OCI-LY7 (cell line): Measurements from ENCODE around the gene PHF10. TPM values are rescaled to one million over a fixed set of nuclear protein-coding genes. Genes with fewer than 3 reads are reported as not detected.

ENCODE experiments used
- BruUV-seq: library from RNA; stranded (reverse); fragments of 400-500 nt; replicated peaks from 2 replicates; lab custom pipeline; 2021; lab: Mats Ljungman, UMichigan
- CTCF ChIA-PET: fragments of 300-600 bp; sonication (Branson Sonifier 250); formaldehyde crosslinking; loops from one replicate; lab custom pipeline; 2022; ENCODE audit warnings: antibody characterized with exemption; ENCODE audit not compliant: unreplicated experiment; lab: Charles Lee
- POLR2A ChIA-PET: fragments of 300-600 bp; sonication (Branson Sonifier 250); formaldehyde crosslinking; loops from one replicate; lab custom pipeline; 2022; ENCODE audit warnings: antibody characterized with exemption; lab: Charles Lee
- DNase-seq: peaks from one replicate; pipeline ENCODE4 v3.0.0-alpha.2; 2015; ENCODE audit warnings: low spot score
- H2AFZ ChIP-seq: fragments of 200-600 bp; sonication (generic), shearing (Covaris generic); 2 replicates; pipeline ENCODE4 v1.6.1; 2014; ENCODE audit warnings: mild to moderate bottlenecking, antibody characterized with exemption, low read length, moderate library complexity
- H3K27ac ChIP-seq: fragments of 200-600 bp; sonication (generic); 2 replicates; pipeline ENCODE4 v1.5.1; 2014; ENCODE audit warnings: mixed run types, low read depth, mild to moderate bottlenecking, moderate library complexity, low read length, inconsistent platforms; ENCODE audit not compliant: poor library complexity, severe bottlenecking
- H3K36me3 ChIP-seq: fragments of 200-600 bp; sonication (generic); 2 replicates; pipeline ENCODE4 v1.6.1; 2014; ENCODE audit warnings: mild to moderate bottlenecking, antibody characterized with exemption, low read length, moderate library complexity, mixed read lengths; ENCODE audit not compliant: insufficient read depth
- H3K4me1 ChIP-seq: fragments of 200-600 bp; sonication (generic); 2 replicates; pipeline ENCODE4 v1.5.1; 2014; ENCODE audit warnings: mild to moderate bottlenecking, low read length; ENCODE audit not compliant: insufficient read depth, poor library complexity, severe bottlenecking
- H3K4me2 ChIP-seq: fragments of 200-600 bp; sonication (generic); 2 replicates; pipeline ENCODE4 v1.6.1; 2014; ENCODE audit warnings: mild to moderate bottlenecking, low read length
- H3K4me3 ChIP-seq: fragments of 200-600 bp; sonication (generic); 2 replicates; pipeline ENCODE4 v1.5.1; 2014; ENCODE audit warnings: mild to moderate bottlenecking, low read depth, low read length; ENCODE audit not compliant: poor library complexity, severe bottlenecking
- H3K79me2 ChIP-seq: fragments of 200-600 bp; sonication (generic); 2 replicates; pipeline ENCODE4 v1.6.1; 2016; ENCODE audit warnings: low read depth, mild to moderate bottlenecking, low read length, moderate library complexity, mixed read lengths; ENCODE audit not compliant: insufficient read depth
- H3K9me2 ChIP-seq: fragments of 200-600 bp; sonication (generic); 2 replicates; pipeline ENCODE4 v1.6.1; 2016; ENCODE audit warnings: mild to moderate bottlenecking, low read length, mixed read lengths; ENCODE audit not compliant: insufficient read depth
- H3K9me3 ChIP-seq: fragments of 200-600 bp; sonication (generic); 2 replicates; pipeline ENCODE4 v1.6.1; 2014; ENCODE audit warnings: mild to moderate bottlenecking, mixed run types, low read length, mixed read lengths
- H4K20me1 ChIP-seq: fragments of 200-600 bp; sonication (generic); 2 replicates; pipeline ENCODE4 v1.6.1; 2014; ENCODE audit warnings: mild to moderate bottlenecking, antibody characterized with exemption, low read length, moderate library complexity, mixed read lengths; ENCODE audit not compliant: insufficient read depth
- EZH2phosphoT487 ChIP-seq: fragments of 200-600 bp; sonication (generic); IDR thresholded peaks from 2 replicates; pipeline ENCODE4 v1.6.1; 2018; ENCODE audit warnings: low read depth, borderline replicate concordance, mild to moderate bottlenecking, mixed run types, antibody characterized with exemption, low read length, moderate library complexity, mixed read lengths
- intact Hi-C: fragments of 100-400 bp; cut with micrococcal nuclease; formaldehyde crosslinking; loops from one replicate; pipeline ENCODE4 v1.10.0; 2022; ENCODE audit not compliant: unreplicated experiment
- total RNA-seq, 2 experiments: library from RNA; depleted of rRNA in 1 of 2; stranded (reverse); fragments of >200 nt in 1 of 2; shearing (Covaris generic) in 1 of 2; gene quantifications; 2 replicates each; pipeline ENCODE4 v1.2.3, GENCODE V29; 2014 to 2022
- TF ChIP-seq, protein P1 (sequence below): fragments of 200-600 bp; sonication (generic); conservative IDR thresholded peaks from 2 replicates; pipeline ENCODE4 v1.5.1; 2014; ENCODE audit warnings: mild to moderate bottlenecking, antibody characterized with exemption, low read length, moderate library complexity, mixed read lengths

The PHF10 gene
- total RNA-seq, 2 experiments from 2014 or later = 42.5 to 74.1 TPM

DNA sequence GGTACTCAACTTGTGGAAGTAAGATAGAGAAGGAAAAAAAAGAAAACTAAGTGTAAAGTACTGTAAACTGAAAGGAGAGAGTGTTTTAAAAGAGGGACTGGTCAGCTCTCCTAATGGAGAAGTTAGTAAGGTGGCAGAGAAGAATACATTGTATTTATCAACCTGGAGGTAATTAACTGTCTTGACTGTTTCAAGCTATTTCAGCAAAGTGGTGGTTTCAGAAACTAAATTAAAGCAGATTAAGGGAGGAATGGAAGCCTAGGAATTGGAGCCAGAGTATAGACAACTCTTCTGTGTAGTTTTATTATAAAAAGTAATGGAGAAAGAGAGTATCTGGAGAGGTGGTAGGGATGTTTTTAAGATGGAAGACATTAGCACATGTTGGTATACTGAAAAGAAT lies 2.7 kb upstream of the PHF10 start:
- Histone ChIP-seq H3K36me3 (no peaks in the 10 kb centered on the region), H3K4me2 (no peak overlapping the region), H3K9me3 (no peaks in the 10 kb centered on the region), H2AFZ (no peak overlapping the region), H3K79me2 (peaks cover 13% of the 10 kb centered on the region), H3K9me2 (no peaks in the 10 kb centered on the region), H3K4me1 (peaks cover 16% of the 10 kb centered on the region), H4K20me1 (peaks cover 8% of the 10 kb centered on the region; the same call in 1 of the 2 replicates), H3K4me3 (no peak overlapping the region), H3K27ac (no peak overlapping the region)
- ChIA-PET CTCF (no interaction called here), POLR2A (interaction anchor here (2.7 kb wide), 1 partner anchor 18 kb away, joined by 12 read pairs; no protein-coding TSS in a partner anchor)
- intact Hi-C loops = no loop called here
- BruUV-seq = no TSS peak
- DNase-seq = no peak
- TF ChIP-seq, protein P1, sequence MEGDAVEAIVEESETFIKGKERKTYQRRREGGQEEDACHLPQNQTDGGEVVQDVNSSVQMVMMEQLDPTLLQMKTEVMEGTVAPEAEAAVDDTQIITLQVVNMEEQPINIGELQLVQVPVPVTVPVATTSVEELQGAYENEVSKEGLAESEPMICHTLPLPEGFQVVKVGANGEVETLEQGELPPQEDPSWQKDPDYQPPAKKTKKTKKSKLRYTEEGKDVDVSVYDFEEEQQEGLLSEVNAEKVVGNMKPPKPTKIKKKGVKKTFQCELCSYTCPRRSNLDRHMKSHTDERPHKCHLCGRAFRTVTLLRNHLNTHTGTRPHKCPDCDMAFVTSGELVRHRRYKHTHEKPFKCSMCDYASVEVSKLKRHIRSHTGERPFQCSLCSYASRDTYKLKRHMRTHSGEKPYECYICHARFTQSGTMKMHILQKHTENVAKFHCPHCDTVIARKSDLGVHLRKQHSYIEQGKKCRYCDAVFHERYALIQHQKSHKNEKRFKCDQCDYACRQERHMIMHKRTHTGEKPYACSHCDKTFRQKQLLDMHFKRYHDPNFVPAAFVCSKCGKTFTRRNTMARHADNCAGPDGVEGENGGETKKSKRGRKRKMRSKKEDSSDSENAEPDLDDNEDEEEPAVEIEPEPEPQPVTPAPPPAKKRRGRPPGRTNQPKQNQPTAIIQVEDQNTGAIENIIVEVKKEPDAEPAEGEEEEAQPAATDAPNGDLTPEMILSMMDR = no peak
- TF ChIP-seq EZH2phosphoT487 = no peak

DNA sequence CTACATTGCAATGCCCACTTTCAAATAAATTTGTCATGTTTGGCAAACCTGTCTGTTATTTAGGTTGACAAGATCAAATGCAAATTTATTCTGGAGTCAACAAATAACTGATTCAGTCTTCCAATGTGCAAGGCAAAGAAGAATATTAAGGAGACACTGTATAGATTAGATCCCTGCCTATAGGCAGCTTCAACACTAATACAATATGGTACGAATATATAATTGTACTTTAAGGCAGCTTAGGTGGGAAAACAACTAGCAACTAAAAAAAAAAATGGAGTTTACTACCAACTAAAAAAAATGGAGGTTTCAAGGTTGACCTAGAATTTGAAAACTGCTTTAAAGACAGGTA lies 1.7 kb upstream of the PHF10 start:
- H3K9me3 ChIP-seq = no peaks in the 10 kb centered on the region
- peaks cover 18% of the 10 kb centered on the region for H4K20me1 ChIP-seq
- no peak overlapping the region for H3K27ac ChIP-seq
- ChIA-PET POLR2A (interaction anchor here (0.7 to 2.7 kb wide), 6 partner anchors 9 to 178 kb away, joined by 5 to 12 read pairs (median 5); partner anchors contain the start of gene C6orf120), CTCF (no interaction called here)
- DNase-seq = no peak
- no peak for TF ChIP-seq EZH2phosphoT487
- TF ChIP-seq, protein P1 = no peak
- no peaks in the 10 kb centered on the region for H3K9me2 ChIP-seq
- peak overlapping the region; percentile 76 for H3K4me3 ChIP-seq
- peaks cover 25% of the 10 kb centered on the region for H3K4me1 ChIP-seq
- no TSS peak for BruUV-seq
- no peaks in the 10 kb centered on the region for H3K36me3 ChIP-seq
- H3K4me2 ChIP-seq = peak overlapping the region; percentile 88
- intact Hi-C loops = no loop called here
- H2AFZ ChIP-seq = no peak overlapping the region
- H3K79me2 ChIP-seq = peaks cover 22% of the 10 kb centered on the region
